CD4-positive, alpha-beta memory T cell (primary cell): ENCODE data around the gene C1QTNF7. TPM values are rescaled to one million over a fixed set of nuclear protein-coding genes. Genes with fewer than 3 reads are reported as not detected.

Source experiments
- CTCF ChIA-PET: fragments of 350-600 bp; sonication (Branson Sonifier 250); formaldehyde crosslinking; loops from one replicate; lab custom pipeline; 2021; ENCODE audit warnings: inconsistent platforms; ENCODE audit not compliant: partially characterized antibody; lab: Charles Lee
- POLR2A ChIA-PET: fragments of 350-600 bp; sonication (Branson Sonifier 250); formaldehyde crosslinking; loops from one replicate; lab custom pipeline; 2021; ENCODE audit not compliant: partially characterized antibody; lab: Charles Lee
- DNase-seq, 5 donors: peaks; one replicate each; pipeline versions ENCODE4 v3.0.0 to v3.0.0-alpha.2; 2020 to 2022; ENCODE audit warnings: mixed read lengths in 1 of 5
- H3K27ac ChIP-seq: one replicate; pipeline ENCODE4 v1.7.0; 2013; ENCODE audit warnings: low read depth, low read length
- H3K27me3 ChIP-seq: 2 replicates; pipeline ENCODE4 v1.7.0; 2013; ENCODE audit warnings: mild to moderate bottlenecking, low read length, moderate library complexity; ENCODE audit not compliant: insufficient read depth
- H3K36me3 ChIP-seq: 2 replicates; pipeline ENCODE4 v1.7.0; 2013; ENCODE audit warnings: mild to moderate bottlenecking, low read length, moderate library complexity; ENCODE audit not compliant: insufficient read depth
- H3K4me1 ChIP-seq: 2 replicates; pipeline ENCODE4 v1.7.0; 2013; ENCODE audit warnings: mild to moderate bottlenecking, low read length, moderate library complexity; ENCODE audit not compliant: insufficient read depth
- H3K4me3 ChIP-seq, 2 donors: one replicate each; pipeline ENCODE4 v1.7.0; 2013; ENCODE audit warnings: low read length in 2 of 2, mild to moderate bottlenecking in 1 of 2
- H3K9me3 ChIP-seq, 2 donors: one replicate each; pipeline ENCODE4 v1.7.0; 2013; ENCODE audit warnings: low read length in 2 of 2, control low read depth in 1 of 2; ENCODE audit not compliant: control insufficient read depth in 1 of 2
- H3K27ac Mint-ChIP-seq, 7 donors: one replicate each; pipeline ENCODE4 v1.8.0; 2020 to 2021; ENCODE audit warnings: mixed read lengths in 7 of 7, mild to moderate bottlenecking in 6 of 7, inconsistent platforms in 3 of 7, moderate library complexity in 3 of 7
- H3K27me3 Mint-ChIP-seq, 2 donors: one replicate each; pipeline ENCODE4 v1.8.0; 2020 to 2021; ENCODE audit warnings: mixed read lengths in 2 of 2
- H3K36me3 Mint-ChIP-seq, 2 donors: one replicate each; pipeline ENCODE4 v1.8.0; 2020 to 2021; ENCODE audit warnings: mixed read lengths in 2 of 2, inconsistent platforms in 1 of 2, mild to moderate bottlenecking in 1 of 2
- H3K4me1 Mint-ChIP-seq, 4 donors: one replicate each; pipeline ENCODE4 v1.8.0; 2020 to 2021; ENCODE audit warnings: mixed read lengths in 4 of 4, mild to moderate bottlenecking in 1 of 4
- H3K4me3 Mint-ChIP-seq, 8 donors: one replicate each; pipeline ENCODE4 v1.8.0; 2020 to 2021; ENCODE audit warnings: mixed read lengths in 8 of 8, mild to moderate bottlenecking in 7 of 8, moderate library complexity in 6 of 8, inconsistent platforms in 3 of 8
- H3K9me3 Mint-ChIP-seq, 8 donors: one replicate each; pipeline ENCODE4 v1.8.0; 2020 to 2021; ENCODE audit warnings: mixed read lengths in 8 of 8, mild to moderate bottlenecking in 5 of 8, inconsistent platforms in 3 of 8, moderate library complexity in 1 of 8
- intact Hi-C: fragments of 100-400 bp; cut with micrococcal nuclease; formaldehyde crosslinking; loops from one replicate; pipeline ENCODE4 v1.15.1; 2023
- polyA plus RNA-seq, 2 donors: library from polyadenylated mRNA; unstranded; fragments of 300-500 nt; fragmentation: Illumina TruSeq; gene quantifications; one replicate each; pipeline ENCODE4 v1.2.3, GENCODE V29; 2021
- total RNA-seq, 2 experiments: library from RNA; stranded (reverse); gene quantifications; one replicate each; pipeline ENCODE4 v1.2.3, GENCODE V29; 2021

C1QTNF7 gene
- total and polyA plus RNA-seq, 4 experiments from 2014 or later: not detected

- H3K27ac ChIP-seq: no peak overlapping the region
Observed at GRCh38 chr4:15413010-15413622, 14.7 kb upstream of the C1QTNF7 start.

DNA sequence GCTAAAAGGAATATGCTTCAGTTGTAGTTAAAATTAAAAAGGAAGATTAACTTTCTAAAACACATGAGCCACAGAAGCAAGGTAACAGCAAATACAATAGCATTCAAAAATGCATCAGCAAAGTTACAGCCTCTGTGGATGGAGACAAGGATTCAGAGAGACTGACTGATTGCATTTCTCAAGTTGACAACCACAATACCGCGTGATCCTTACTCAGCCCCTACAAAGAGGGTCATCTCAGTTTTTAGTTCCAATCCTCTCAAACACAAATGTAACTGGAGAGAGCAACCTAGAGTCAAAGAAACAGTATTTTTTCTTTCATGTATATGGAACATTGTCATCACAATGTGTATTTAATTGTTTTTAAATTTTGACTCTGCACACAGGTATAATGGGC is 14.2 kb upstream of the C1QTNF7 start:
- POLR2A ChIA-PET: no interaction called here
- no peak for DNase-seq
- H3K9me3 ChIP-seq: no peaks in the 10 kb centered on the region
- no peaks in the 10 kb centered on the region for H3K36me3 ChIP-seq
- CTCF ChIA-PET: interaction anchor here (0.8 to 1.8 kb wide), 3 partner anchors 14 to 43 kb away, joined by 3 to 7 read pairs (median 4); no protein-coding TSS in a partner anchor
- no peak overlapping the region for H3K27ac ChIP-seq
- Mint-ChIP-seq H3K36me3 (peaks cover 0 to 5% of the 10 kb centered on the region in 2 donors), H3K4me3 (no peak overlapping the region), H3K27ac (peak overlapping the region in 1 of 7 donors; percentile 18), H3K27me3 (no peaks in the 10 kb centered on the region), H3K4me1 (peaks cover 27 to 49% (median 30%) of the 10 kb centered on the region in 4 donors), H3K9me3 (peaks cover 0 to 2% (median 0%) of the 10 kb centered on the region in 8 donors)
- H3K4me1 ChIP-seq: peaks cover 22% of the 10 kb centered on the region
- intact Hi-C loops: no loop called here
- H3K27me3 ChIP-seq: no peaks in the 10 kb centered on the region
- no peak overlapping the region for H3K4me3 ChIP-seq

More at GRCh38 chr4:15413010-15413622, 14.7 kb upstream of the C1QTNF7 start:
- ChIA-PET CTCF (interaction anchor here (1.5 to 1.8 kb wide), 2 partner anchors 14 to 16 kb away, joined by 4 to 7 read pairs; no protein-coding TSS in a partner anchor), POLR2A (no interaction called here)
- Mint-ChIP-seq H3K4me1 (peaks cover 27 to 49% (median 30%) of the 10 kb centered on the region in 4 donors), H3K27me3 (no peaks in the 10 kb centered on the region), H3K9me3 (peaks cover 0 to 2% (median 0%) of the 10 kb centered on the region in 8 donors), H3K36me3 (no peaks in the 10 kb centered on the region), H3K27ac (peak overlapping the region in 2 of 7 donors; percentile 26 to 44), H3K4me3 (peak overlapping the region in 1 of 8 donors; percentile 36)
- Histone ChIP-seq H3K4me3 (no peak overlapping the region), H3K27me3 (no peaks in the 10 kb centered on the region), H3K4me1 (peaks cover 22% of the 10 kb centered on the region), H3K36me3 (no peaks in the 10 kb centered on the region), H3K9me3 (no peaks in the 10 kb centered on the region)
- no peak for DNase-seq
- intact Hi-C loops: no loop called here

- peaks cover 25 to 44% (median 30%) of the 10 kb centered on the region in 4 donors for H3K4me1 Mint-ChIP-seq
- ChIA-PET POLR2A (no interaction called here), CTCF (interaction anchor here (0.8 to 1.8 kb wide), 2 partner anchors 18 to 42 kb away, joined by 3 to 7 read pairs; no protein-coding TSS in a partner anchor)
- no peaks in the 10 kb centered on the region for H3K9me3 ChIP-seq
- H3K4me3 Mint-ChIP-seq: no peak overlapping the region
- H3K27me3 ChIP-seq: no peaks in the 10 kb centered on the region
- H3K27me3 Mint-ChIP-seq: peaks cover 0 to 2% of the 10 kb centered on the region in 2 donors
- H3K36me3 Mint-ChIP-seq: peaks cover 0 to 6% of the 10 kb centered on the region in 2 donors
- H3K27ac Mint-ChIP-seq: peak overlapping the region in 1 of 7 donors; percentile 10
- H3K36me3 ChIP-seq: no peaks in the 10 kb centered on the region
- H3K4me1 ChIP-seq: peaks cover 22% of the 10 kb centered on the region
- peaks cover 0 to 2% (median 0%) of the 10 kb centered on the region in 8 donors for H3K9me3 Mint-ChIP-seq
- H3K27ac ChIP-seq: no peak overlapping the region
- intact Hi-C loops: no loop called here
- no peak for DNase-seq
- H3K4me3 ChIP-seq: no peak overlapping the region
Observed at GRCh38 chr4:15414551-15415091, 13.2 kb upstream of the C1QTNF7 start.

DNA sequence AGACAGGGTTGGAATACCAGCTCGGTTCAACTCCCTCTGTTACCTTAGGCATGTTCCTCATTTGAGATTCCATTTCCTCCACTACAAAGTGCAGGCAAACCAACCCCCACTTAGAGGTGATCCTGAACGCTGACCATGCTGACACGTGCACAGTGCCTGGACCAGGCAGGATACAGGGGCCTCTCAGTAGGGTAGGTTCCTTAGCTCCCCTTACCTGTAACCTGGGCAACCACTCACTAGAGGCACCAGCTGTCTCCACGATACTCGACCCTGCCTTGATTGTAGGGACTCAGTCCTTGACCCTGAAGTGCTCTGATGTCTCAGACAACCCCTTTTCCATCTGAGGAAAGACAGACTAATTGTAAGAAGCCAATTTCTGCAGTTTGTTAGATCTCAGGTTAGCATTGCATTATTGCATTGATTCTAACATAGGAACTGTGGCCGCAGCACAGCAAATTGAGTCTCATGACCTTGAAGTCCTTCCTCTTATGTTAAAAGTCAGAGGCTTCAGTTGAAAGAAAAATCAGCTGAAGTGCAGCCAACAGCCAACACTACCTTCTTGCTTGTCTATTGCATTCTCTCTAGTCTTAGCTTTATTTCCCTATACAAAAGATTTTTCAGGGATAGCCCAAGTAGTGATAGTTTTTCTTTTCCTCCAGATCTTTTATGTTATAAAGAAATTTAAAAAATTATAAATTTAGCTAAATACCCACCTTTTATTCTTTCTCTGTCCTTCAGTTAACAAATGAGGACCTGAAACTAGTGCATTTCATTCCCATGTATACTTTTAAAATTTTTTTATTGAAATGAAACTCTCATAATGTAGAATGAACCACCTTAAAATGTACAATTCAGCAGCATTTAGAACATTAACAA is 11.2 kb upstream of the C1QTNF7 start:
- peaks cover 0 to 2% of the 10 kb centered on the region in 2 donors for H3K27me3 Mint-ChIP-seq
- Histone ChIP-seq H3K4me1 (peaks cover 4% of the 10 kb centered on the region), H3K4me3 (no peak overlapping the region), H3K27me3 (no peaks in the 10 kb centered on the region), H3K27ac (no peak overlapping the region), H3K36me3 (no peaks in the 10 kb centered on the region), H3K9me3 (no peaks in the 10 kb centered on the region)
- ChIA-PET POLR2A (no interaction called here), CTCF (interaction anchor here (0.7 to 1.5 kb wide), 2 partner anchors 21 to 183 kb away, joined by 3 to 4 read pairs; no protein-coding TSS in a partner anchor)
- no peak overlapping the region for H3K4me3 Mint-ChIP-seq
- H3K4me1 Mint-ChIP-seq: peaks cover 12 to 28% (median 15%) of the 10 kb centered on the region in 4 donors
- DNase-seq: no peak
- H3K36me3 Mint-ChIP-seq: peaks cover 0 to 6% of the 10 kb centered on the region in 2 donors
- intact Hi-C loops: no loop called here
- H3K9me3 Mint-ChIP-seq: peaks cover 0 to 2% (median 0%) of the 10 kb centered on the region in 8 donors
- no peak overlapping the region for H3K27ac Mint-ChIP-seq

DNA sequence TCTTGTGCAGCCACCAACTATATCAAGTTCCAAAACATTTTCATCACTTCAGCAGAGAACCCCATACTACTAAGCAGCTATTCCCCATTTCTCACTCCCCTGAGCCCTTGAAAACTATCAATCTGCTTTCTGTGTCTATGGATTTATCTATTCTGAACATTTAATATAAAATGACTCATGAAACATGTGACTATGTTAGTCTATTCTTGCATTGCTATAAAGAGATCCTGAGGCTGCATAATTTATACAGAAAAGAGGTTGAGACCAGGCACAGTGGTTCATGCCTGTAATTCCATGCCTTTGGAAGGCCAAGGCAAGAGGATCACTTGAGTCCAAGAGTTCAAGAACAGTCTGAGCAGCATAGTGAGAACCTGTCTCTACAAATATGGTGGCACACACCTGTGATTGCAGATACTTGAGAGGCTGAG is 10.6 kb upstream of the C1QTNF7 start:
- Histone ChIP-seq H3K27ac (no peak overlapping the region), H3K4me1 (no peaks in the 10 kb centered on the region), H3K4me3 (no peak overlapping the region), H3K36me3 (no peaks in the 10 kb centered on the region), H3K27me3 (no peaks in the 10 kb centered on the region), H3K9me3 (no peaks in the 10 kb centered on the region)
- ChIA-PET POLR2A (no interaction called here), CTCF (interaction anchor here (0.7 to 1.5 kb wide), 2 partner anchors 21 to 184 kb away, joined by 3 to 4 read pairs; no protein-coding TSS in a partner anchor)
- Mint-ChIP-seq H3K4me3 (no peak overlapping the region), H3K4me1 (peaks cover 10 to 22% (median 12%) of the 10 kb centered on the region in 4 donors), H3K9me3 (peaks cover 0 to 2% (median 0%) of the 10 kb centered on the region in 8 donors), H3K27me3 (peaks cover 0 to 2% of the 10 kb centered on the region in 2 donors), H3K36me3 (peaks cover 0 to 6% of the 10 kb centered on the region in 2 donors), H3K27ac (no peak overlapping the region)
- no peak for DNase-seq
- intact Hi-C loops: no loop called here

DNA sequence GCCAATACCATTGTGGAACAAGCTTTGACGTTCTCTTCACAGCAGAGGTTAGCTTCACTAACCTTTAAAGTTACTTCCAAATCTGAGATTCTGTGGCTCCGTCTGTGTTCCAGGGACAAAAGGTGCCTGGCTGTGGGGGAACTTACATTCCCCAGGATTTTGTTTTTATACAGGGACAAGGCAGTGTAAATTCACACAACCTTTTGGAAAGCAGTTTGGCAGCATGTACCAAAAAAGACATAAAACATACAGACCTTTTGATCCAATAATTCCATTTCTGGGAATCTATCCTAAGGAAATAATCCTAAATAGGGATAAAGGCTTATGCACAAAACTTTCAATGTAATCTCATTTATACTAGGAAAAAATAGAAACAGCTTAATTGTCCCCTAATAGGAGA is 8.9 kb upstream of the C1QTNF7 start:
- Mint-ChIP-seq H3K27me3 (peaks cover 0 to 2% of the 10 kb centered on the region in 2 donors), H3K9me3 (peaks cover 0 to 2% (median 0%) of the 10 kb centered on the region in 8 donors), H3K27ac (no peak overlapping the region), H3K36me3 (peaks cover 0 to 6% of the 10 kb centered on the region in 2 donors), H3K4me1 (peaks cover 0 to 8% (median 4%) of the 10 kb centered on the region in 4 donors), H3K4me3 (no peak overlapping the region)
- Histone ChIP-seq H3K4me3 (no peak overlapping the region), H3K27ac (no peak overlapping the region), H3K36me3 (no peaks in the 10 kb centered on the region), H3K4me1 (no peaks in the 10 kb centered on the region), H3K27me3 (no peaks in the 10 kb centered on the region), H3K9me3 (no peaks in the 10 kb centered on the region)
- DNase-seq: no peak
- intact Hi-C loops: no loop called here
- POLR2A ChIA-PET: no interaction called here
- CTCF ChIA-PET: no interaction called here
